Ascending aorta (tissue), 2 donors: ENCODE results near the gene ZDHHC22. TPM values are rescaled to one million over a fixed set of nuclear protein-coding genes. Genes with fewer than 3 reads are reported as not detected.

ENCODE experiments used
- DNase-seq, 2 donors: peaks; one replicate each; pipeline ENCODE4 v3.0.0-alpha.2; 2019; ENCODE audit warnings: low spot score in 2 of 2
- H3K27ac ChIP-seq, 2 donors: fragments of 200-600 bp; sonication (generic); one replicate each; pipeline ENCODE4 v1.5.1; 2016 to 2017; ENCODE audit warnings: mild to moderate bottlenecking in 1 of 2
- H3K27me3 ChIP-seq: fragments of 200-600 bp; sonication (generic); one replicate; pipeline ENCODE4 v1.5.1; 2017
- H3K36me3 ChIP-seq, 2 donors: fragments of 200-600 bp; sonication (generic); one replicate each; pipeline ENCODE4 v1.5.1; 2016
- H3K4me1 ChIP-seq, 2 donors: fragments of 200-600 bp; sonication (generic); one replicate each; pipeline ENCODE4 v1.5.1; 2016 to 2017; ENCODE audit warnings: mild to moderate bottlenecking in 1 of 2
- H3K4me3 ChIP-seq, 2 donors: fragments of 200-600 bp; sonication (generic); one replicate each; pipeline ENCODE4 v1.5.1; 2016 to 2017; ENCODE audit warnings: mild to moderate bottlenecking in 1 of 2
- H3K9me3 ChIP-seq, 2 donors: fragments of 200-600 bp; sonication (generic); one replicate each; pipeline ENCODE4 v1.5.1; 2016
- intact Hi-C: fragments of 100-400 bp; cut with DNase I; formaldehyde crosslinking; loops from one replicate; pipeline ENCODE4 v1.15.1; 2023
- total RNA-seq: library from RNA; depleted of rRNA; stranded (reverse); fragments of >200 nt; gene quantifications from one replicate; pipeline ENCODE4 v1.1.0, GENCODE V29; 2016
- TF ChIP-seq, protein P1 (sequence below), 3 experiments: fragments of 200-600 bp in 2 of 3; fragments of 450-650 bp in 1 of 3; sonication (generic) in 2 of 3; IDR thresholded peaks; one replicate each; pipeline ENCODE4 v1.5.1; 2016 to 2019; ENCODE audit warnings: antibody characterized with exemption in 3 of 3, mild to moderate bottlenecking in 1 of 3, moderate library complexity in 1 of 3

The ZDHHC22 gene
- total RNA-seq, 1 donor from 2014 or later = not detected

DNA sequence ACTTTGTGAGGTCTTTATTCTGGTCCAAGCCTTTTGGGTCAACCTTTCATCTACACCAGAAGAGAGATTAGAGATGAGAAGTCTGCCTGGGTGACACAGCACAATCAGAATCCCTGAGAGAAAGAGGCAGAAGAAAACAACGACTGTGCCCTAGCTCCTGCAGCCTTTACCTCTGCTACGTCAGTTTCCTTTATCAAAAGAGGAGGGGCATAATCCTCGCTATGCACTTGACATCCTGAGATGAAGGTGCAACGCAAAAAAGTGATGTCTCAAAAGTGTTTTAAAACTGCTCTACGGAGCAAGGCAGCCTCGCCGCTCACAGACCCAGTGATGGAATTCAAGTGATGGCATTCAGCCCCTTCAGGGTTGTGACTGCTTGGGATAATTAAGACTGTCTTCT lies 21.7 kb downstream of the ZDHHC22 start:
- Histone ChIP-seq H3K9me3 (no peaks in the 10 kb centered on the region), H3K36me3 (peaks cover 9 to 24% of the 10 kb centered on the region in 2 donors), H3K4me1 (peaks cover 0 to 5% of the 10 kb centered on the region in 2 donors), H3K4me3 (no peak overlapping the region), H3K27me3 (no peaks in the 10 kb centered on the region), H3K27ac (no peak overlapping the region)
- intact Hi-C loops = loop anchor here (10.0 kb wide), 1 partner anchor 245 kb away; no protein-coding TSS in a partner anchor
- DNase-seq = no peak
- TF ChIP-seq, protein P1, sequence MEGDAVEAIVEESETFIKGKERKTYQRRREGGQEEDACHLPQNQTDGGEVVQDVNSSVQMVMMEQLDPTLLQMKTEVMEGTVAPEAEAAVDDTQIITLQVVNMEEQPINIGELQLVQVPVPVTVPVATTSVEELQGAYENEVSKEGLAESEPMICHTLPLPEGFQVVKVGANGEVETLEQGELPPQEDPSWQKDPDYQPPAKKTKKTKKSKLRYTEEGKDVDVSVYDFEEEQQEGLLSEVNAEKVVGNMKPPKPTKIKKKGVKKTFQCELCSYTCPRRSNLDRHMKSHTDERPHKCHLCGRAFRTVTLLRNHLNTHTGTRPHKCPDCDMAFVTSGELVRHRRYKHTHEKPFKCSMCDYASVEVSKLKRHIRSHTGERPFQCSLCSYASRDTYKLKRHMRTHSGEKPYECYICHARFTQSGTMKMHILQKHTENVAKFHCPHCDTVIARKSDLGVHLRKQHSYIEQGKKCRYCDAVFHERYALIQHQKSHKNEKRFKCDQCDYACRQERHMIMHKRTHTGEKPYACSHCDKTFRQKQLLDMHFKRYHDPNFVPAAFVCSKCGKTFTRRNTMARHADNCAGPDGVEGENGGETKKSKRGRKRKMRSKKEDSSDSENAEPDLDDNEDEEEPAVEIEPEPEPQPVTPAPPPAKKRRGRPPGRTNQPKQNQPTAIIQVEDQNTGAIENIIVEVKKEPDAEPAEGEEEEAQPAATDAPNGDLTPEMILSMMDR (IDR thresholded peaks at IDR 0.05) = no peak

GRCh38 chr14:77116172-77116817 lies 25.3 kb downstream of the ZDHHC22 start:
- TF ChIP-seq, protein P1 (IDR thresholded peaks at IDR 0.05) = no peak
- no peaks in the 10 kb centered on the region for H3K4me1 ChIP-seq
- H3K27ac ChIP-seq = no peak overlapping the region
- DNase-seq = no peak
- no peaks in the 10 kb centered on the region for H3K9me3 ChIP-seq
- H3K27me3 ChIP-seq = no peaks in the 10 kb centered on the region
- H3K36me3 ChIP-seq = peaks cover 27 to 44% of the 10 kb centered on the region in 2 donors
- no peak overlapping the region for H3K4me3 ChIP-seq
- intact Hi-C loops = no loop called here

DNA sequence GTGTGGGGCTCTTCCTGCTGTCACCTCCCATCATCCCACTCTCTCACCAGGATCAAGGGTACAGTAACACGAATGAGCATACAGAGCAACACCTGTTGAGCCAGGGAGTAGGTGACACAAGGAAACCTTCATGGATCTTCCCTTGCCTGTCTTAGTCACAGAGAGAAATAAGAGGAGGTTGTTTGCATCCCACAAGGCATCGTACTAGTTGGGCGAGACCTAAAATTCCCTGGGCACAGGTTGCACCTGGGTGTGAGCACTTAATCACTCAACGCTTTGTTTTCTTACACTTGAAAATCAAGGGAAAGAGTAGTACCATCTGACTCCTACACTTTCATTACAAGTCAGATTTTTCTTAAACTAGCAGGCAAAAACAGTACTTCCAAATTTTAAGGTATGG lies 27.0 kb downstream of the ZDHHC22 start:
- intact Hi-C loops = no loop called here
- H3K27me3 ChIP-seq = no peaks in the 10 kb centered on the region
- H3K4me3 ChIP-seq = no peak overlapping the region
- H3K27ac ChIP-seq = no peak overlapping the region
- TF ChIP-seq, protein P1 (IDR thresholded peaks at IDR 0.05) = no peak
- DNase-seq = no peak
- H3K9me3 ChIP-seq = no peaks in the 10 kb centered on the region
- peaks cover 34 to 45% of the 10 kb centered on the region in 2 donors for H3K36me3 ChIP-seq
- H3K4me1 ChIP-seq = peaks cover 0 to 10% of the 10 kb centered on the region in 2 donors

DNA sequence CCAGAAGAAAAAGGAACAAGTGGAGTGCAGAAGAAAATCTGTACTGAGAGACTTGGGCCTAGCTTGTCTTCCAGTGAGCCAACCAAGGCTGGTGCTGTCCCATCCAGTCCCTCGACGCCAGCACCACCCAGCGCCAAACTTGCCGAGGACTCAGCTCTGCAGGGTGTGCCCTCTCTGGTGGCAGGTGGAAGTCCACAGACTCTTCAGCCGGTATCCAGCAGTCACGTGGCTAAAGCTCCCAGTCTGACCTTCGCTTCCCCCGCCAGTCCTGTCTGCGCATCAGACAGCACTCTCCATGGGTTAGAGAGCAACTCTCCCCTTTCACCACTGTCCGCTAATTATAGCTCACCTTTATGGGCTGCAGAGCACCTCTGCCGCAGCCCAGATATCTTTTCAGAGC lies 27.9 kb downstream of the ZDHHC22 start:
- intact Hi-C loops = no loop called here
- no peak overlapping the region for H3K27ac ChIP-seq
- no peaks in the 10 kb centered on the region for H3K9me3 ChIP-seq
- no peaks in the 10 kb centered on the region for H3K27me3 ChIP-seq
- no peak for DNase-seq
- no peak overlapping the region for H3K4me3 ChIP-seq
- peaks cover 0 to 10% of the 10 kb centered on the region in 2 donors for H3K4me1 ChIP-seq
- TF ChIP-seq, protein P1 (IDR thresholded peaks at IDR 0.05) = no peak
- H3K36me3 ChIP-seq = peaks cover 38 to 48% of the 10 kb centered on the region in 2 donors

- H3K36me3 ChIP-seq = peaks cover 46 to 53% of the 10 kb centered on the region in 2 donors
- intact Hi-C loops = no loop called here
- H3K27me3 ChIP-seq = no peaks in the 10 kb centered on the region
- TF ChIP-seq, protein P1 (IDR thresholded peaks at IDR 0.05) = no peak
- H3K4me1 ChIP-seq = peaks cover 3 to 25% of the 10 kb centered on the region in 2 donors
- no peaks in the 10 kb centered on the region for H3K9me3 ChIP-seq
- peak in 1 of 2 donors; percentile 72 for DNase-seq
- H3K27ac ChIP-seq = peak overlapping the region; percentile 81
- peak overlapping the region in 1 of 2 donors; percentile 30 for H3K4me3 ChIP-seq
Observed at GRCh38 chr14:77111021-77111420, 30.6 kb downstream of the ZDHHC22 start.
